Hematopoietic multipotent progenitor cell treated with erythropoietin and hydrocortisone succinate and interleukin-3 and kit ligand, for 17 days (in vitro differentiated cells): ENCODE data around the gene CEP57L1.
"Not testable (repeated sequence)": the region's sequence is repeated elsewhere in the genome, so short reads cannot be mapped to it uniquely, and the experiment has no call there.

Experiments
- DNase-seq: peaks from one replicate; pipeline ENCODE4 v3.0.0-alpha.2; 2015; ENCODE audit warnings: low spot score

The CEP57L1 gene

DNA sequence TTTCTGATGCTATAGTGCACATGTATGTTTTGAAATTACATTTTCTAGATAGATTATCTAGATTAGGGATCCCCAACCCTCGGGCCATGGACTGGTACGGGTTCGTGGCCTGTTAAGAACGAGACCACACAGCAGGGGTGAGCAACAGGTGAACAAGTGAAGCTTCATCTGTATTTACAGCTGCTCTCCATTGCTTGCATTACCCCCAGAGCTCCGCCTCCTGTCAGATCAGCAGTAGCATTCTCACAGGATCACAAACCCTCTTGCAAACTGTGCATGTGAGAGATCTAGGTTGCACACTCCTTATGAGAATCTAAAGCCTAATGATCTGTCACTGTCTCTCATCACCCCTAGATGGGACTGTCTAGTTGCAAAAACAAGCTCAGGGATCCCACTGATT lies 10.4 kb downstream of the CEP57L1 start:
- DNase-seq, result no peak

- not testable (repeated sequence) for DNase-seq
These were observed 14.4 kb downstream of the CEP57L1 start for GRCh38 chr6:109109663-109110062.

- DNase-seq, result not testable (repeated sequence)
These were observed 17.4 kb downstream of the CEP57L1 start for GRCh38 chr6:109112663-109113062.

GRCh38 chr6:109117346-109118035 lies 22.2 kb downstream of the CEP57L1 start:
- DNase-seq, result no peak

- no peak for DNase-seq
These were observed 23.0 kb downstream of the CEP57L1 start for GRCh38 chr6:109118337-109118736.

DNA sequence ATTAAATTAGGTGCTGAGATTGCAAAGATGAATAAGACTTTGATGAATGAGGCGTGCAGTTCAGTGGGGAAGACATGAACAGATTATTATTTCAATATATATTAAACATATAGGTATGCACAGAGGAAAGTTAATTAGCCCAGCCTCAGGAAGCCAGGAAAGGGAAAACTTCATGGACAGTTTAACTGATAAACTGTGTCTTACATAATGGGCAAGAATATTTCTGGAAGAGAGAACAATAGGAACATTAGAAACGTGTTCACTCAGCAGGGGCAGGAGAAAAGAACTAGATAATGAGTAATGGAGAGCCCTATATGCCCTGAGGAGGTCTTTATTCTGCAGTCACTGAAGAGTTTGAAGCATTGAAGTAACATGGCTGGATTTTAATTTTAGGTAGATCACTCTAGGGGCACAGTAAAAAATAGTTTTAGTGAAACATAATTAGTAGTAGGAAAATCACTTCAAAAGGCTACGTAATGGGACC lies 23.6 kb downstream of the CEP57L1 start:
- DNase-seq, result no peak

DNA sequence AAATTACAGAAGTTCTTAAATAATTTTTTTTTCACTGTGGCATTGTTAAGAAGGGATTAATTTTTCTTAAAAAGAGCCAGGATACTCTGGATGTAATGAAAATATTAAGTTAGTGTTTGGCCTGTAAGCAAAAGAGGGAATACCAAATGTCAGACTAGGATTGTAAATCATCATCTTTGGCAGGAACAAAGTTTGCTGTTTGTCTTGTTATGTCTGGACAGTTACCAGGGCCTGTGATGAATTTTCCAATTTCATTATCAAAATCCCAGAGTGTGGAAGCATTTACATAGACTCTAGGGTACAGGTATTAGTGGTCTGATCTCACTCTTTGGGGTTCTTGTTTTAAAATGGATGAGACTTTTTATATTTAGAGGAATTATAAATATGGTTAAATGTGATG lies 26.1 kb downstream of the CEP57L1 start:
- DNase-seq, result no peak

DNA sequence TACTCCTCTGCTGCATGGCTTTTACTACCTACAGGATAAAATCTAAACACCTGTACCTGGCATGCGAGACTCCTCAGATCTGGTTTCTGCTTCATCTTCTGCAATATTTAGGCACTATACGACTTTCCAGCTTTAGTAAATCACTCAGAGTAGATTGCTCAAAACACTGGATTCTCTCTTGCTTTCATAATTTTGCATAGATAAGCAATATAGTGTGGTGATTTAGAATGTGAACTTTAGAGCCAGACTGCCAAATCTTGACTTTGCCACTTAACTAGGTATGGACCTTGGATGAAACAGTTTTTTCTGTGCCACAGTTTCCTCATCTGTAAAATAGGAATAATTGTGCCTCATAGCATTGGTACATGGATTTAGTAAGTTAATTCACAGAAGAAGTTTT lies 28.9 kb downstream of the CEP57L1 start:
- DNase-seq, result no peak

DNA sequence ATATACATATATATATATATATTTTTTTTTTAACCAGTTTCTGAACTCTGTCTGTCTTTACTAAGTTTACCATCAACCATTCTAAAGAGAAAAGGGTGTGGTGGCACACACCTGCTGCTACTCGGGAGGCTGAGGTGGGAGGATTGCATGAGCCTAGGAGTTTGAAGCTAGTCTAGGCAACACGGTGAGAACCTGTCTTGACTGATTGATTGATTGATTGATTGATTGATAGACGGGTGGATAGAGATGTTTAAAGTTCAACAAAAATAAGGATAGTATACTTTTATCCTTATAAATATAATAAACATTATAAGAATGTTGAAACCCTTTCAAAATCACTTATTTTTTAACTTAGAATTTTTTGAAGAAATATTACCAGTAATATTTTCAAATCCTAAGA lies 30.2 kb downstream of the CEP57L1 start:
- DNase-seq, result no peak

- no peak for DNase-seq
These were observed 34.8 kb downstream of the CEP57L1 start for GRCh38 chr6:109130065-109130464.

DNA sequence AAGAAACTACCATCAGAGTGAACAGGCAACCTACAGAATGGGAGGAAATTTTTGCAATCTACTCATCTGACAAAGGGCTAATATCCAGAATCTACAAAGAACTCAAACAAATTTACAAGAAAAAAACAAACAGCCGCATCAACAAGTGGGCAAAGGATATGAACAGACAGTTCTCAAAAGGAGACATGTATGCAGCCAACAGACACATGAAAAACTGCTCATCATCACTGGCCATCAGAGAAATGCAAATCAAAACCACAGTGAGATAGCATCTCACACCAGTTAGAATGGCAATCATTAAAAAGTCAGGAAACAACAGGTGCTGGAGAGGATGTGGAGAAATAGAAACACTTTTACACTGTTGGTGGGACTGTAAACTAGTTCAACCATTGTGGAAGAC lies 40.3 kb downstream of the CEP57L1 start:
- not testable (repeated sequence) for DNase-seq

- not testable (repeated sequence) for DNase-seq
These were observed 40.7 kb downstream of the CEP57L1 start for GRCh38 chr6:109136039-109136438.

DNA sequence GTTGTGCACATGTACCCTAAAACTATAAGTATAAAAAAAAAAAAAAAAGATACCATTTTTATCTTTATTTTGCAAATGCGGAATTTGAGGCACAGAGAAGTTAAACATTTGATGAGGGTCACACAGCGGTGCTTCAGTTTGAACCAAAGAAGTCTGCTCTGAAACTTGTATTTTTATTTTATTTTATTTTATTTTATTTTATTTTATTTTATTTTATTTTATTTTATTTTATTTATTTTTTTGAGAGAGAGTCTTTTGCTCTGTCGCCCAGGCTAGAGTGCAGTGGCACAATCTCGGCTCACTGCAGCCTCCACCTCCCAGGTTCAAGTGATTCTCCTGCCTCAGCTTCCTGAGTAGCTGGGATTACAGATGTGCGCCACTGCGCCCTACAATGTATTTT lies 41.2 kb downstream of the CEP57L1 start:
- DNase-seq, result not testable (repeated sequence)

DNA sequence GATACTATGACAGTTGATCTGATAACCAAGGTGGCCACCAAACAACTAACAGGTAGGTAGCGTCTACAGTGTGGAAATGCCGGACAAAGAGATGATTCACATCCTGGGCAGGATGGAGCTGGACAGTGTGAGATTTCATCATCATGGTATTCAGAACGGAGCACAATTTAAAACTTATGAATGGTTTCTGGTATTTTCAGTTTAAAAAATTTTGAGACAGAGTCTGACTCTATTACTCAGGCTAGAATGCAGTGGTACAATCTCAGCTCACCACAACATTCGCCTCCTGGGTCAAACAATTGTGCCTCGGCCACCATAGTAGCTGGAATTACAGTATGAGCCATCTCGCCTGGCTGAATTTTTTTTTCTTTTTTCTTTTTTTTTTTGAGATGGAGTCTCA lies 43.8 kb downstream of the CEP57L1 start:
- no peak for DNase-seq

DNA sequence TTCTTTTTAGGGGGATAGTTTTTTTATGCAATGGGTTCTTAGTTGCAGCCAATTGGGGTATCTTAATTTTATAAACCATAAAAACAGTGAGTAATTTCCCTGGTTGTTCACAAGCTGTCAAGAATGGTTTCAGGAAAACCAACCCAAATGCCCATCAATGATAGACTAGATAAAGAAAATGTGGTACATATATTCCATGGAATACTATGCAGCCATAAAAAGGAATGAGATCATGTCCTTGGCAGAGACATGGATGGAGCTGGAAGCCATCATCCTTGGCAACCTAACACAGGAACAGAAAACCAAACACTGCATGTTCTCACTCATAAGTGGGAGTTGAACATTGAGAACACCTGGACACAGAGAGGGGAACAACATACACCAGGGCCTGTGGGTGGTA lies 46.8 kb downstream of the CEP57L1 start:
- DNase-seq, result not testable (repeated sequence)

- no peak for DNase-seq
These were observed 47.9 kb downstream of the CEP57L1 start for GRCh38 chr6:109143191-109143590.

- DNase-seq, result not testable (repeated sequence)
These were observed 52.9 kb downstream of the CEP57L1 start for GRCh38 chr6:109148251-109148650.

- not testable (repeated sequence) for DNase-seq
These were observed 53.4 kb downstream of the CEP57L1 start for GRCh38 chr6:109148716-109149115.

DNA sequence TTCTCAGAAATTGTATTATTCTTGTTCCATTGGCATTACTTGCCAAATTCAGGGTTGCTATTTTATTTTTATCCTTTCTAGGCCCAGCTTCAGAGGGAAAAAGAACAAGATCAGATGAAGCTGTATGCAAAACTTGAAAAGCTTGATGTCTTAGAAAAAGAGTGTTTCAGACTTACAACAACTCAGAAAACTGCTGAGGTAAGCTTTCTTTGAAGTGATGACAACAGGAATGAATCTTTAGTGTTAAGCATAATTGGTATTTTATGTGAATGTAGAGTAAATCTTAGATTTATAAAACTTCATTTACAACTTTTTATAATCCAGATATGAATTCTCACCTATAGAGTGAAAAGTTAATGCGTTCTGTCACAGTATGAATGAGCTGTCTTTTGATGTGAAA lies 58.4 kb downstream of the CEP57L1 start:
- DNase-seq, result no peak

DNA sequence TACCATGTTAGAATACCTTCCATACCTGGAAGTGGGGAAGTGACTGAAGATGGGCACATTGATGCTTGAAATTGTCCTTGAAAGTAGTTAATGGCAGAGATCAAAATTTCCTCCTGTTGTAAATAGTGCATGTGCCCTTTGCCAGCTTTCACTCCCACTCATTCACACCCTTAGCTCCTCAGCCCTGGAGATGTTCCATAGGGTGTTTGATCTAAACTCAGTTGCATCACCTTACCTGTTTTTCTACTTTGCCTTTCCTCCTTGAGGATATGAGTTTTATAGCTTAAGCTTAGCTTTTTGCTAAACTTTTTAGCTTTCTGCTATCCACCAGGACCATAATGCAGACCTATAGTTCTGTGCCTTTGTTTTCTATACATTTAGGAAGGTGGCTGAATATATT lies 69.0 kb downstream of the CEP57L1 start:
- no peak for DNase-seq

DNA sequence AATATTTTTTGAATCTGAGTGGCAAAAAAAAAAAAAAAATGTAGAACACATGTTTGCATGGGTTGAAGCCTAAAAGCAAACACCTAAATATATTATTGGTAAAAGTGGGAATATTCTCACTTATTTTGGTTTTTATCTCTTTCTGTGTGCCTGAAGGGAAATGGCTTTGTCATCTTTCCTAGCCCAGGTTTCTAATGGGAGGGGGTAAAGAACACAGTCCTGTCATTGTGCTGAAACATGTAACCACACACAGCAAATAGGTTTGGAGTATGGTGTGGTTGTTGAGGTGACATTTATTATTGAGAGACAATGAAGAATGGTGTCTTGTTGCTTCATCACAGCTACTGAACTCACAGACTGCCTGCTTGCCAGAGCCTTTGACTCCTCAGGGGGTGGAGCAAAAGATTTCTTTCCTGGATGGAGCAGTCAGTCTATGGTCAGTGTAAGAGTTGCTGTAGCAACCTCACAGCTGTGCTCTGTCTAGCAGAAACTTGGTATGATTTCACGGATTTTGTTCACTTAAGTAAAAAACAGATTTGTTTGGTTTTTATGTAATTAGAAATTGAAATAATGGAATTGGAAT lies 70.2 kb downstream of the CEP57L1 start:
- DNase-seq, result no peak

DNA sequence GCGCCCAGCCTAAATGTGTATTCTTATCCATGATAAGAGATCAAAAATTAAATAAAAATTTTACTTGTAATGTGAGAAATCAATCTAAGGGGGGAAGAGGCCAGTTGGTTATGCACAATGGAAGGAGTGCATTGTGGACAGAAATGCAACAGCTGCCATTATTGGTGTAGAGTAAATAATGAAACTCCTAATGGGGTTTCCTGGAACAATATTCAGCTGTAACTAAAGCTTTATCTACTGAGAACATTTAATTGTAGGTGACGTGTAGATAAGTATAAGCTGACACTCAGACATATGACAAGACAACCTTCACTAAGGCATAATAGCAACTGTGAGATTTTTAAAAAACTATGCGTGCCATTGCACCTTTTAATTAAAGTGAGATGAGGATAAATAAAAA lies 71.4 kb downstream of the CEP57L1 start:
- no peak for DNase-seq

GRCh38 chr6:109167562-109167961 lies 72.3 kb downstream of the CEP57L1 start:
- no peak for DNase-seq

DNA sequence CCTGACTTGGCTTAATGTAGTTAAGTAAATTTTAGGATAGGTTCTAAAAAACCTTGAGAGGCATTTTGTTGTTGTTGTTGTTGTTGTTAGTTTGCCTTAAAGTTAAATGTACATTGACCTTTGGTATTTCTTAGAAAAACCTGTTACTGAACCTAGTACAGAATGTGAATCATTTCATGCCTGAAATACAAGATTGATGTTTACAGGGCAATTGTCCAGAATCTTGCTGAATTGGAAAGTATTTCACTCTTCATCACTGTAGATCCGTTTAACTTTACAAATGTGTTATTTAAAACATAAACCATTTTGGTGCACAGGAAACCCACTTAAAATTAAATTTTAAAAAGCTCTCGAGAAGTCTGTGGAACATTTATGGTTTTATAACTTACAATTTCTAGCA lies 75.0 kb downstream of the CEP57L1 start:
- no peak for DNase-seq
